Vagina (tissue), 2 donors: ENCODE measurements around the gene DPPA4.

Experiments used
- CTCF ChIP-seq, 3 experiments: fragments of 450-650 bp in 2 of 3; fragments of 200-600 bp in 1 of 3; sonication (generic) in 1 of 3; IDR thresholded peaks; one replicate each; pipeline ENCODE4 v1.5.1; 2017 to 2019; ENCODE audit warnings: antibody characterized with exemption in 3 of 3, mild to moderate bottlenecking in 2 of 3, moderate library complexity in 2 of 3
- POLR2A ChIP-seq, 2 donors: fragments of 450-650 bp; IDR thresholded peaks; one replicate each; pipeline ENCODE4 v1.6.1; 2017; ENCODE audit warnings: antibody characterized with exemption in 2 of 2, mild to moderate bottlenecking in 2 of 2, moderate library complexity in 2 of 2

GRCh38 chr3:109355625-109356441 lies 18.5 kb upstream of the DPPA4 start:
- TF ChIP-seq CTCF (IDR thresholded peaks at IDR 0.05): no peak
- TF ChIP-seq POLR2A (IDR thresholded peaks at IDR 0.05): no peak
